Lung (tissue), 12 donors: ENCODE results near the gene ARHGAP15. TPM values are rescaled to one million over a fixed set of nuclear protein-coding genes. Genes with fewer than 3 reads are reported as not detected.

Experiments
- ATAC-seq: fragments of 200-7000 bp; cut with Tn5 transposase; one replicate; pipeline ENCODE4 v1.9.1; 2020; ENCODE audit warnings: moderate number of reproducible peaks; ENCODE audit not compliant: insufficient read depth, low FRiP score
- DNase-seq, 3 donors: peaks; one replicate each; pipeline ENCODE4 v3.0.0-alpha.2; 2013 to 2017
- H3K27ac ChIP-seq, 2 donors: one replicate each; pipeline ENCODE4 v1.5.1; 2013; ENCODE audit warnings: mild to moderate bottlenecking in 2 of 2, moderate library complexity in 2 of 2, control low read depth in 1 of 2, inconsistent platforms in 1 of 2, low read depth in 1 of 2, low read length in 1 of 2
- H3K27me3 ChIP-seq, 3 donors: one replicate each; pipeline ENCODE4 v1.5.1; 2013; ENCODE audit warnings: low read length in 2 of 3; ENCODE audit not compliant: control insufficient read depth in 3 of 3, insufficient read depth in 3 of 3
- H3K36me3 ChIP-seq, 4 donors: one replicate each; pipeline ENCODE4 v1.5.1; 2013; ENCODE audit warnings: low read length in 4 of 4, mild to moderate bottlenecking in 1 of 4, moderate library complexity in 1 of 4; ENCODE audit not compliant: control insufficient read depth in 4 of 4, insufficient read depth in 4 of 4
- H3K4me1 ChIP-seq, 5 donors: one replicate each; pipeline ENCODE4 v1.5.1; 2013; ENCODE audit warnings: low read length in 5 of 5, mild to moderate bottlenecking in 2 of 5, moderate library complexity in 1 of 5; ENCODE audit not compliant: control insufficient read depth in 5 of 5, insufficient read depth in 5 of 5
- H3K4me3 ChIP-seq: one replicate; pipeline ENCODE4 v1.5.1; 2013; ENCODE audit warnings: mild to moderate bottlenecking, control low read depth, moderate library complexity
- H3K9ac ChIP-seq, 2 donors: one replicate each; pipeline ENCODE4 v1.5.1; 2013; ENCODE audit warnings: low read length in 2 of 2, control low read depth in 1 of 2; ENCODE audit not compliant: insufficient read depth in 1 of 2
- H3K9me3 ChIP-seq, 4 donors: one replicate each; pipeline ENCODE4 v1.5.1; 2013; ENCODE audit warnings: low read length in 3 of 4, mild to moderate bottlenecking in 1 of 4, moderate library complexity in 1 of 4; ENCODE audit not compliant: control insufficient read depth in 4 of 4, insufficient read depth in 3 of 4
- WGBS, 2 donors: extraction: QIAGEN DNeasy Blood & Tissue Kit; methylation state at CpG; one replicate each; pipeline ENCODE4 v1.1.7; 2013; 5-methylcytosine and 5-hydroxymethylcytosine counted together
- polyA plus RNA-seq, 2 donors: library from polyadenylated mRNA; stranded (reverse); fragments of 200-250 nt; gene quantifications; one replicate each; pipeline ENCODE4 v1.2.1, GENCODE V29; 2013
- total RNA-seq, 2 donors: library from RNA; depleted of rRNA in 1 of 2; stranded (reverse); fragments of >200 nt in 1 of 2; gene quantifications; one replicate each; pipeline ENCODE4 v1.2.1, GENCODE V29; 2014 to 2021
- TF ChIP-seq, protein P1 (sequence below): IDR thresholded peaks from 2 replicates; pipeline ENCODE4 v1.5.1; 2012; ENCODE audit warnings: mild to moderate bottlenecking; ENCODE audit errors: control extremely low read depth, extremely low read depth
- donor health status: control.
- donor health status: control.
- donor health status: Bipolar disorder and iron deficiency.
- donor health status: healthy.
- donor health status: DM: yes; HTN: yes; CAD: no.

Gene ARHGAP15
- total and polyA plus RNA-seq, 4 donors, result 5.9 to 74.3 (median 13.2) TPM

- TF ChIP-seq, protein P1, sequence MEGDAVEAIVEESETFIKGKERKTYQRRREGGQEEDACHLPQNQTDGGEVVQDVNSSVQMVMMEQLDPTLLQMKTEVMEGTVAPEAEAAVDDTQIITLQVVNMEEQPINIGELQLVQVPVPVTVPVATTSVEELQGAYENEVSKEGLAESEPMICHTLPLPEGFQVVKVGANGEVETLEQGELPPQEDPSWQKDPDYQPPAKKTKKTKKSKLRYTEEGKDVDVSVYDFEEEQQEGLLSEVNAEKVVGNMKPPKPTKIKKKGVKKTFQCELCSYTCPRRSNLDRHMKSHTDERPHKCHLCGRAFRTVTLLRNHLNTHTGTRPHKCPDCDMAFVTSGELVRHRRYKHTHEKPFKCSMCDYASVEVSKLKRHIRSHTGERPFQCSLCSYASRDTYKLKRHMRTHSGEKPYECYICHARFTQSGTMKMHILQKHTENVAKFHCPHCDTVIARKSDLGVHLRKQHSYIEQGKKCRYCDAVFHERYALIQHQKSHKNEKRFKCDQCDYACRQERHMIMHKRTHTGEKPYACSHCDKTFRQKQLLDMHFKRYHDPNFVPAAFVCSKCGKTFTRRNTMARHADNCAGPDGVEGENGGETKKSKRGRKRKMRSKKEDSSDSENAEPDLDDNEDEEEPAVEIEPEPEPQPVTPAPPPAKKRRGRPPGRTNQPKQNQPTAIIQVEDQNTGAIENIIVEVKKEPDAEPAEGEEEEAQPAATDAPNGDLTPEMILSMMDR, result no peak
- Histone ChIP-seq H3K36me3 (peaks cover 0 to 4% (median 0%) of the 10 kb centered on the region in 4 donors), H3K27ac (no peak overlapping the region), H3K4me1 (peaks cover 0 to 22% (median 2%) of the 10 kb centered on the region in 5 donors), H3K4me3 (no peak overlapping the region), H3K27me3 (no peaks in the 10 kb centered on the region), H3K9ac (no peak overlapping the region), H3K9me3 (no peaks in the 10 kb centered on the region)
- ATAC-seq, result no peak
- DNase-seq, result peak in 1 of 3 donors; percentile 50
- WGBS, 2 donors, result 84 to 86% methylated on average over 2 of the region's 2 CpGs
Measured at GRCh38 chr2:143700865-143701264, 571.6 kb downstream of the ARHGAP15 start.

- Histone ChIP-seq H3K4me3 (no peak overlapping the region), H3K27me3 (no peaks in the 10 kb centered on the region), H3K27ac (no peak overlapping the region), H3K4me1 (peaks cover 0 to 32% (median 7%) of the 10 kb centered on the region in 5 donors), H3K9me3 (no peaks in the 10 kb centered on the region), H3K36me3 (peaks cover 0 to 4% (median 0%) of the 10 kb centered on the region in 4 donors), H3K9ac (no peak overlapping the region)
- DNase-seq (no peak), ATAC-seq (no peak)
- TF ChIP-seq, protein P1, result no peak
- 93 to 98% methylated on average over 1 of the region's 1 CpG for WGBS, 2 donors
Measured at GRCh38 chr2:143701785-143702184, 572.6 kb downstream of the ARHGAP15 start.

DNA sequence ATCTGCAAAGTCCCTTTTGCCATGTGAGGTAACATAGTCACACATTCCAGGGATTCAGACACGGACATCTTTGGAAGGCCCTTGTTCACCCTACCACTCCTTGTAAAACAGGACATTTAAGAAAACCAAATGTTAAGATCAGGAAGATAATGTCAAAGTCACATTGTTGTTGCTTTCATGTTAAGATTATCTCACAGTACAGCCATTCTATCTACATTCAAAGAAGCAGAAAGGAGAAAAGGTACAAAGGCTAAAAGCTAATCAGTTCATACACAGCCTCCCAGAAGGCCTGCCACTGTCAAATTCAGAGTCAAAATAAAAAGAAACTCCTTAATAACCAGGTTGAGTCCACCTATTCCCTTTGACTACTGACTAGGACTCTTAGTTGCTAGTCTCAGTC is 573.7 kb downstream of the ARHGAP15 start:
- no peak overlapping the region for H3K4me3 ChIP-seq
- H3K27ac ChIP-seq, result no peak overlapping the region
- TF ChIP-seq, protein P1, result no peak
- DNase-seq (no peak), ATAC-seq (no peak)
- H3K4me1 ChIP-seq, result peaks cover 0 to 43% (median 17%) of the 10 kb centered on the region in 5 donors
- H3K9me3 ChIP-seq, result no peaks in the 10 kb centered on the region
- no peak overlapping the region for H3K9ac ChIP-seq
- H3K27me3 ChIP-seq, result no peaks in the 10 kb centered on the region
- peaks cover 0 to 4% (median 0%) of the 10 kb centered on the region in 4 donors for H3K36me3 ChIP-seq
- WGBS, 2 donors, result 87 to 90% methylated on average over 1 of the region's 1 CpG
